MM.1S (cell line): ENCODE measurements around the gene KLK15.

ENCODE experiments used
- EZH2 ChIP-seq: fragments of 300-600 bp; sonication (generic); optimal IDR thresholded peaks from 2 replicates; pipeline ENCODE3; 2017; ENCODE audit warnings: low read depth, mild to moderate bottlenecking, antibody characterized with exemption, low read length, mixed read lengths
- TF ChIP-seq, protein P1 (sequence below): fragments of 300-600 bp; sonication (generic); IDR thresholded peaks from 2 replicates; pipeline ENCODE4 v1.5.1; 2016; ENCODE audit warnings: antibody characterized with exemption, low read length, mixed read lengths

DNA sequence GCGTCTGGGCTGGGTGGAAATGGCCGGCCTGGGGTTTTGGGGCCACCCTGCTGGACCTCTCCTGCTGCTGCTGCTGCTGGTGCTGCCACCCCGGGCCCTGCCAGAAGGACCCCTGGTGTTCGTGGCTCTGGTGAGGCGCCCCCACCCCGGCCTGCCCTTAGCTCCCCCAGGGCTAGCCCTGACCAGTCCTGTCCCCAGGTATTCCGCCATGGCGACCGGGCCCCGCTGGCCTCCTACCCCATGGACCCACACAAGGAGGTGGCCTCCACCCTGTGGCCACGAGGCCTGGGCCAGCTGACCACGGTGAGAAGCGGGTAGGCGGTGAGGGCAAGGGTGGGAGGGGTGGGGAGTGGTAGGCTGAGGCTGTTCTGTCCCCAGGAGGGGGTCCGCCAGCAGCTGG, 43.0 kb downstream of the KLK15 start, which contains the start of gene ACP4:
- TF ChIP-seq, protein P1, sequence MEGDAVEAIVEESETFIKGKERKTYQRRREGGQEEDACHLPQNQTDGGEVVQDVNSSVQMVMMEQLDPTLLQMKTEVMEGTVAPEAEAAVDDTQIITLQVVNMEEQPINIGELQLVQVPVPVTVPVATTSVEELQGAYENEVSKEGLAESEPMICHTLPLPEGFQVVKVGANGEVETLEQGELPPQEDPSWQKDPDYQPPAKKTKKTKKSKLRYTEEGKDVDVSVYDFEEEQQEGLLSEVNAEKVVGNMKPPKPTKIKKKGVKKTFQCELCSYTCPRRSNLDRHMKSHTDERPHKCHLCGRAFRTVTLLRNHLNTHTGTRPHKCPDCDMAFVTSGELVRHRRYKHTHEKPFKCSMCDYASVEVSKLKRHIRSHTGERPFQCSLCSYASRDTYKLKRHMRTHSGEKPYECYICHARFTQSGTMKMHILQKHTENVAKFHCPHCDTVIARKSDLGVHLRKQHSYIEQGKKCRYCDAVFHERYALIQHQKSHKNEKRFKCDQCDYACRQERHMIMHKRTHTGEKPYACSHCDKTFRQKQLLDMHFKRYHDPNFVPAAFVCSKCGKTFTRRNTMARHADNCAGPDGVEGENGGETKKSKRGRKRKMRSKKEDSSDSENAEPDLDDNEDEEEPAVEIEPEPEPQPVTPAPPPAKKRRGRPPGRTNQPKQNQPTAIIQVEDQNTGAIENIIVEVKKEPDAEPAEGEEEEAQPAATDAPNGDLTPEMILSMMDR: no peak
- TF ChIP-seq EZH2: no peak
